Activated CD8-positive, alpha-beta T cell treated with anti-CD3 and anti-CD28 coated beads for 36 hours (primary cell): Measurements from ENCODE around the gene CCDC102A. TPM values are rescaled to one million over a fixed set of nuclear protein-coding genes. Genes with fewer than 3 reads are reported as not detected.

Experiments used
- ATAC-seq: fragments of 200-7000 bp; cut with Tn5 transposase; one replicate; pipeline ENCODE4 v1.10.0; 2021; ENCODE audit warnings: mild to moderate bottlenecking, moderate library complexity
- CTCF ChIA-PET: fragments of 350-600 bp; sonication (Branson Sonifier 250); formaldehyde crosslinking; loops from one replicate; lab custom pipeline; 2021; ENCODE audit warnings: antibody characterized with exemption; lab: Charles Lee
- POLR2A ChIA-PET: fragments of 350-600 bp; sonication (Branson Sonifier 250); formaldehyde crosslinking; loops from one replicate; lab custom pipeline; 2021; ENCODE audit warnings: antibody characterized with exemption; lab: Charles Lee
- DNase-seq: peaks from one replicate; pipeline ENCODE4 v3.0.0-alpha.2; 2020
- H3K27ac Mint-ChIP-seq: one replicate; pipeline ENCODE4 v1.8.0; 2021; ENCODE audit warnings: mild to moderate bottlenecking, mixed read lengths
- H3K27me3 Mint-ChIP-seq: one replicate; pipeline ENCODE4 v1.8.0; 2021; ENCODE audit warnings: mixed read lengths
- H3K36me3 Mint-ChIP-seq: one replicate; pipeline ENCODE4 v1.8.0; 2021; ENCODE audit warnings: low read depth, mixed read lengths
- H3K4me1 Mint-ChIP-seq: one replicate; pipeline ENCODE4 v1.8.0; 2021; ENCODE audit warnings: low read depth, mixed read lengths
- H3K4me3 Mint-ChIP-seq: one replicate; pipeline ENCODE4 v1.8.0; 2021; ENCODE audit warnings: mild to moderate bottlenecking, moderate library complexity, mixed read lengths
- H3K9me3 Mint-ChIP-seq: one replicate; pipeline ENCODE4 v1.8.0; 2021; ENCODE audit warnings: mixed read lengths
- CTCF ChIP-seq: fragments of 200-600 bp; IDR thresholded peaks from one replicate; pipeline ENCODE4 v1.8.0; 2022; ENCODE audit warnings: antibody characterized with exemption, mild to moderate bottlenecking
- intact Hi-C: fragments of 100-400 bp; cut with micrococcal nuclease; formaldehyde crosslinking; loops from one replicate; pipeline ENCODE4 v1.10.0; 2022
- total RNA-seq, 2 experiments: library from RNA; stranded (reverse); gene quantifications; one replicate each; pipeline ENCODE4 v1.2.3, GENCODE V29; 2021

The CCDC102A gene
- total RNA-seq, 2 experiments from 2014 or later = 7.1 to 7.9 TPM

GRCh38 chr16:57480754-57481230 lies 55.6 kb downstream of the CCDC102A start:
- POLR2A ChIA-PET = interaction anchor here (1.0 to 7.5 kb wide), 4 partner anchors 9 to 44 kb away, joined by 3 to 47 read pairs (median 4); partner anchors contain the start of gene POLR2C
- no peaks in the 10 kb centered on the region for H3K27me3 Mint-ChIP-seq
- DNase-seq = no peak
- H3K9me3 Mint-ChIP-seq = no peaks in the 10 kb centered on the region
- no peak for TF ChIP-seq CTCF
- intact Hi-C loops = no loop called here
- H3K27ac Mint-ChIP-seq = no peak overlapping the region
- no peak overlapping the region for H3K4me3 Mint-ChIP-seq
- no peaks in the 10 kb centered on the region for H3K36me3 Mint-ChIP-seq
- ATAC-seq = no peak
- peaks cover 18% of the 10 kb centered on the region for H3K4me1 Mint-ChIP-seq
- CTCF ChIA-PET = interaction anchor here (1.0 to 8.2 kb wide), 5 partner anchors 19 to 62 kb away, joined by 3 to 71 read pairs (median 6); partner anchors contain the start of genes ADGRG5 and POLR2C

GRCh38 chr16:57479976-57480753 lies 56.2 kb downstream of the CCDC102A start:
- no peaks in the 10 kb centered on the region for H3K36me3 Mint-ChIP-seq
- no peak overlapping the region for H3K27ac Mint-ChIP-seq
- H3K4me3 Mint-ChIP-seq = no peak overlapping the region
- H3K9me3 Mint-ChIP-seq = no peaks in the 10 kb centered on the region
- CTCF ChIA-PET = interaction anchor here (0.7 to 8.2 kb wide), 3 partner anchors 39 to 61 kb away, joined by 3 to 71 read pairs (median 3); no protein-coding TSS in a partner anchor
- no peak for DNase-seq
- POLR2A ChIA-PET = interaction anchor here (1.0 to 7.5 kb wide), 4 partner anchors 8 to 45 kb away, joined by 3 to 47 read pairs (median 4); partner anchors contain the start of gene POLR2C
- no peaks in the 10 kb centered on the region for H3K27me3 Mint-ChIP-seq
- peaks cover 17% of the 10 kb centered on the region for H3K4me1 Mint-ChIP-seq
- no peak for TF ChIP-seq CTCF
- intact Hi-C loops = no loop called here
- no peak for ATAC-seq

- no peak for DNase-seq
- no peaks in the 10 kb centered on the region for H3K27me3 Mint-ChIP-seq
- intact Hi-C loops = no loop called here
- no peaks in the 10 kb centered on the region for H3K36me3 Mint-ChIP-seq
- H3K27ac Mint-ChIP-seq = no peak overlapping the region
- no peak for ATAC-seq
- H3K4me3 Mint-ChIP-seq = no peak overlapping the region
- H3K4me1 Mint-ChIP-seq = peaks cover 15% of the 10 kb centered on the region
- CTCF ChIA-PET = interaction anchor here (0.7 to 8.2 kb wide), 4 partner anchors 17 to 60 kb away, joined by 3 to 71 read pairs (median 4); partner anchors contain the start of gene POLR2C
- no peak for TF ChIP-seq CTCF
- no peaks in the 10 kb centered on the region for H3K9me3 Mint-ChIP-seq
- POLR2A ChIA-PET = interaction anchor here (0.7 to 7.5 kb wide), 3 partner anchors 15 to 33 kb away, joined by 3 to 47 read pairs (median 4); partner anchors contain the start of gene POLR2C
Observed at GRCh38 chr16:57479205-57479975, 57.0 kb downstream of the CCDC102A start.

- ATAC-seq = no peak
- Mint-ChIP-seq H3K27me3 (no peaks in the 10 kb centered on the region), H3K36me3 (no peaks in the 10 kb centered on the region), H3K9me3 (no peaks in the 10 kb centered on the region), H3K27ac (no peak overlapping the region), H3K4me3 (no peak overlapping the region), H3K4me1 (peaks cover 15% of the 10 kb centered on the region)
- no peak for TF ChIP-seq CTCF
- ChIA-PET POLR2A (interaction anchor here (0.6 to 7.5 kb wide), 4 partner anchors 14 to 54 kb away, joined by 3 to 47 read pairs (median 4); partner anchors contain the start of gene POLR2C), CTCF (interaction anchor here (1.3 to 8.2 kb wide), 3 partner anchors 16 to 49 kb away, joined by 3 to 71 read pairs (median 4); partner anchors contain the start of gene POLR2C)
- intact Hi-C loops = no loop called here
- DNase-seq = no peak
Observed at GRCh38 chr16:57478396-57479204, 57.8 kb downstream of the CCDC102A start.
